Endothelial cell of umbilical vein (primary cell): Measurements from ENCODE around the gene RBPJ. TPM values are rescaled to one million over a fixed set of nuclear protein-coding genes. Genes with fewer than 3 reads are reported as not detected.

ENCODE experiments used
- BruUV-seq: library from RNA; stranded (reverse); fragments of 400-500 nt; replicated peaks from 2 replicates; lab custom pipeline; 2021; lab: Mats Ljungman, UMichigan
- CTCF ChIA-PET: fragments of 300-600, 350-600 bp; sonication (Branson Sonifier 250); formaldehyde crosslinking; loops from one replicate; lab custom pipeline; 2021; ENCODE audit warnings: antibody characterized with exemption, inconsistent platforms; lab: Charles Lee
- POLR2A ChIA-PET: fragments of 300-600, 350-600 bp; sonication (Branson Sonifier 250); formaldehyde crosslinking; loops from one replicate; lab custom pipeline; 2021; ENCODE audit warnings: antibody characterized with exemption, inconsistent platforms; lab: Charles Lee
- DNase-seq: peaks from one replicate; pipeline ENCODE4 v3.0.0-alpha.2; 2011; ENCODE audit warnings: low read depth, low spot score
- FAIRE-seq: peaks from 2 replicates; lab custom pipeline; 2011; peaks lifted over from hg19 to GRCh38; lab: Jason Lieb, UNC
- H2AFZ ChIP-seq: 2 replicates; pipeline ENCODE4 v1.6.0; 2012; ENCODE audit warnings: low read depth, low read length, control low read depth, inconsistent platforms
- H3K27ac ChIP-seq: 2 replicates; pipeline ENCODE4 v1.5.1; 2011; ENCODE audit warnings: low read depth, mild to moderate bottlenecking, control low read depth, low read length, moderate library complexity; ENCODE audit not compliant: insufficient read depth
- H3K27me3 ChIP-seq, 2 experiments: 2 replicates each; pipeline versions ENCODE4 v1.6.0 to v1.6.1; 2011; ENCODE audit warnings: low read length in 2 of 2, mixed read lengths in 1 of 2; ENCODE audit not compliant: control insufficient read depth in 2 of 2, insufficient read depth in 2 of 2
- H3K36me3 ChIP-seq, 2 experiments: 2 replicates in 1 of 2; 3 replicates in 1 of 2; pipeline ENCODE4 v1.5.1; 2011; ENCODE audit warnings: low read length in 2 of 2, mild to moderate bottlenecking in 1 of 2, moderate library complexity in 1 of 2; ENCODE audit not compliant: control insufficient read depth in 2 of 2, insufficient read depth in 2 of 2; ENCODE audit errors: extremely low read depth in 1 of 2
- H3K4me1 ChIP-seq: 3 replicates; pipeline ENCODE4 v1.5.1; 2011; ENCODE audit warnings: mild to moderate bottlenecking, low read length; ENCODE audit not compliant: control insufficient read depth, insufficient read depth; ENCODE audit errors: extremely low read depth
- H3K4me2 ChIP-seq: 2 replicates; pipeline ENCODE4 v1.6.1; 2011; ENCODE audit warnings: low read length, control low read depth, mixed read lengths; ENCODE audit not compliant: insufficient read depth
- H3K4me3 ChIP-seq, 3 experiments: fragments of 200-600 bp in 1 of 3; sonication (generic), shearing (Covaris generic) in 1 of 3; replicated peaks in 1 of 3; 2 replicates each; pipeline ENCODE4 v1.5.1; 2011 to 2016; ENCODE audit warnings: control low read depth in 3 of 3, low read length in 3 of 3, mild to moderate bottlenecking in 2 of 3, inconsistent platforms in 1 of 3, low read depth in 1 of 3, moderate library complexity in 1 of 3; ENCODE audit not compliant: insufficient read depth in 1 of 3
- H3K79me2 ChIP-seq: 2 replicates; pipeline ENCODE4 v1.6.0; 2012; ENCODE audit warnings: low read length, inconsistent platforms; ENCODE audit not compliant: control insufficient read depth, insufficient read depth
- H3K9ac ChIP-seq: replicated peaks from 2 replicates; pipeline ENCODE3; 2011; ENCODE audit warnings: low read length, control low read depth; ENCODE audit not compliant: insufficient read depth; ENCODE audit errors: extremely low read depth
- H3K9me1 ChIP-seq: replicated peaks from 3 replicates; pipeline ENCODE4 v1.6.0; 2011; ENCODE audit warnings: mild to moderate bottlenecking, low read length; ENCODE audit not compliant: control insufficient read depth, insufficient read depth; ENCODE audit errors: extremely low read depth
- H3K9me3 ChIP-seq: replicated peaks from 2 replicates; pipeline ENCODE4 v1.5.1; 2012; ENCODE audit warnings: low read length, inconsistent platforms; ENCODE audit not compliant: control insufficient read depth, insufficient read depth
- H4K20me1 ChIP-seq: replicated peaks from 2 replicates; pipeline ENCODE3; 2011; ENCODE audit warnings: mild to moderate bottlenecking, low read length; ENCODE audit not compliant: control insufficient read depth, insufficient read depth; ENCODE audit errors: extremely low read depth
- CTCF ChIP-seq, 2 donors: IDR thresholded peaks; 1 replicate in 1 of 2; 2 replicates in 1 of 2; pipeline ENCODE4 v1.5.1; 2011; ENCODE audit warnings: low read length in 2 of 2, mild to moderate bottlenecking in 2 of 2, moderate library complexity in 2 of 2, control low read depth in 1 of 2, inconsistent platforms in 1 of 2, low read depth in 1 of 2; ENCODE audit not compliant: insufficient read depth in 1 of 2; ENCODE audit errors: extremely low read depth in 1 of 2
- EZH2 ChIP-seq: IDR thresholded peaks from 2 replicates; pipeline ENCODE4 v1.6.1; 2012; ENCODE audit warnings: borderline replicate concordance, low read depth, mild to moderate bottlenecking, moderate library complexity, low read length, inconsistent platforms; ENCODE audit not compliant: severe bottlenecking
- FOS ChIP-seq: IDR thresholded peaks from 2 replicates; pipeline ENCODE4 v1.6.1; 2011; ENCODE audit warnings: mild to moderate bottlenecking, low read length, moderate library complexity, borderline replicate concordance; ENCODE audit not compliant: insufficient read depth
- GATA2 ChIP-seq: IDR thresholded peaks from 2 replicates; pipeline ENCODE4 v1.7.0; 2011; ENCODE audit warnings: low read depth, mild to moderate bottlenecking, moderate library complexity, mixed read lengths, low read length; ENCODE audit not compliant: insufficient read length, insufficient read depth
- JUN ChIP-seq: IDR thresholded peaks from 2 replicates; pipeline ENCODE4 v1.6.1; 2011; ENCODE audit warnings: borderline replicate concordance, low read depth; ENCODE audit not compliant: insufficient read length, insufficient read depth
- MAX ChIP-seq: IDR thresholded peaks from 2 replicates; pipeline ENCODE4 v1.6.1; 2011; ENCODE audit not compliant: insufficient read depth, insufficient read length
- MYC ChIP-seq: IDR thresholded peaks from one replicate; pipeline ENCODE4 v1.6.1; 2011; ENCODE audit warnings: mild to moderate bottlenecking, low read depth, low read length
- POLR2AphosphoS5 ChIP-seq: IDR thresholded peaks from 2 replicates; pipeline ENCODE4 v1.6.1; 2012; ENCODE audit warnings: low read depth, mild to moderate bottlenecking, control low read depth, low read length, moderate library complexity; ENCODE audit not compliant: insufficient read depth
- dilution Hi-C: fragments of 300-500 bp; cut with MboI; formaldehyde crosslinking; loops from one replicate; pipeline ENCODE4 v1.15.0; 2019; ENCODE audit warnings: low sequenced_read_pairs; ENCODE audit not compliant: extremely low pct_ligation_motif_present
- intact Hi-C: fragments of 100-400 bp; cut with micrococcal nuclease; formaldehyde crosslinking; loops from one replicate; pipeline ENCODE4 v1.10.0; 2022
- polyA plus RNA-seq, 4 experiments: library from polyadenylated mRNA; depleted of rRNA in 3 of 4; stranded (reverse) in 3 of 4; unstranded in 1 of 4; fragments of >200 nt; gene quantifications; 2 replicates each; pipeline versions ENCODE4 v1.2.1 to v1.2.3, GENCODE V29; 2011 to 2012; ENCODE audit warnings: missing spikeins in 1 of 4
- total RNA-seq: library from RNA; stranded (reverse); gene quantifications from 2 replicates; pipeline ENCODE4 v1.2.3, GENCODE V29; 2021

RBPJ gene
- total and polyA plus RNA-seq, 2 donors (not counting 3 experiments of a cell fraction or from before 2014, with no cell fraction given): 17.0 to 42.9 TPM

GRCh38 chr4:26287756-26288155 lies 33.1 kb upstream of the RBPJ start:
- Histone ChIP-seq H4K20me1 (no peaks in the 10 kb centered on the region), H3K9me1 (no peaks in the 10 kb centered on the region), H3K79me2 (no peaks in the 10 kb centered on the region), H3K27me3 (no peaks in the 10 kb centered on the region), H3K36me3 (no peaks in the 10 kb centered on the region), H3K27ac (no peak overlapping the region), H3K4me2 (no peak overlapping the region), H3K9ac (no peak overlapping the region), H3K4me3 (no peak overlapping the region), H2AFZ (no peak overlapping the region), H3K9me3 (no peaks in the 10 kb centered on the region), H3K4me1 (no peaks in the 10 kb centered on the region)
- TF ChIP-seq JUN: no peak
- no peak for TF ChIP-seq MYC
- no peak for TF ChIP-seq CTCF (IDR thresholded peaks at IDR 0.05; ENCODE audit: extremely low read depth in 1 of 2, insufficient read depth in 1 of 2, low read depth in 1 of 2, low read length in 2 of 2)
- no peak for TF ChIP-seq POLR2AphosphoS5
- no peak for TF ChIP-seq MAX
- TF ChIP-seq EZH2: no peak
- no peak for TF ChIP-seq FOS
- TF ChIP-seq GATA2: no peak
- intact Hi-C loops (no loop called here), dilution Hi-C loops (no loop called here)
- ChIA-PET CTCF (no interaction called here), POLR2A (no interaction called here)
- no TSS peak for BruUV-seq
- FAIRE-seq (no peak), DNase-seq (no peak)
